ENCODE data around the gene DUSP15.

Gene DUSP15

GRCh38 chr20:31890646-31891045, 20.3 kb upstream of the DUSP15 start:
- DNase-seq: no peak

- DNase-seq: no peak
These were observed 13.5 kb upstream of the DUSP15 start for GRCh38 chr20:31883829-31884228.

GRCh38 chr20:31881945-31882344, 11.6 kb upstream of the DUSP15 start:
- DNase-seq: no peak

DNA sequence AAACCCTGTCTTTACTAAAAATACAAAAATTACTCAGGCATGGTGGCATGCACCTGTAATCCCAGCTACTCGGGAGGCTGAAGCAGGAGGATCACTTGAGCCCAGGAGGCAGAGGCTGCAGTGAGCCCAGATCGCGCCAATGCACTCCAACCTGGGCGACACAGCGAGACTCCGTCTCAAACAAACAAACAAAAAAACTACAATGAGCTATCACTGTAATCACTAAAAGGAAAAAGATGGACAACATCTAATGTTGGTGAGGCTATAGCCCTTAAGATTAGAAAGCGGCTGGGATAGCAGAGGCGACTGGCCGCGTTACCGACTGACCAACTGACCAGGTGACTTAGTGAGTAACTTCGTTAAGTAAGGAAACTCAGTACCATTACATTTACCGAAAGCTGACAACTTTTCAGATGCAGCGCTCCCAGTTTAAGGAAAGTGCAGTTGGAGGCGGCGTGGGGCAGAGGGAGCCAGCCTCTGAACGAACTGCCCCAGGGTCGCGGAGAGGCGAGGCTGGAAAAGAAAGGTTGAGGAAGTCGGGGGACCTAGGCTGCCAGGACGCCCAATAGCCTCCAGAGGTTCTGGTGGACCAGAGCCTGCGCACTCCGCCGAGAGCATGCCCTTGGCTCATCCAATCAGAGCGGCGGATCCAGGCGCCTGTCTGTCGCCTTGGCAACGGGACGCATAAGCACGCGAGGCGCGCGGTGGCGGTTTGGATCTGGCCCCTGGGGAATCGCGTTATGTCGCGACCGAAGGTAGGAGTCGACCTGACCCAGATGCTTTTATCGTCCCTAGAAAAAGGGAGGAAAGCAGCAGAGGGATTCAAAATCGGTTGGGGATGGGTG, 9.0 kb upstream of the DUSP15 start:
- peak; percentile 72 for DNase-seq

DNA sequence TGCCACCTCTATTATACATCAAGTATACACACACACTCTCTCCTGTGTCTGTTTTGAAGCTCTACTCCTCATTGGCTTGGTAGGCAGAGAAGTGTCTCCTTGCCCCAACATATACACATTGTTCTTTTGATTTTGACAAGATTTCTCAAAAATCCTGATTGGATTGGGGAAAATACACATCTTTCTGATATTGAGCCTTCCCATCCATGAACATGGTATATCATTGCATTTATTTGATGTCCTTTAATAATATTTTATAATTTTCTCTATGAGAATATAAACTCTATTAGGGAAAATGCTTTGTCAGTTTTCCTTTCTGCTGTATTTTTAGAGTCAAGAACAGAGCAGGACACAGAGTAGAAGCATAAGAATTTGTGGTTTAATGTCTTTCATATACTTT, 7.4 kb upstream of the DUSP15 start:
- no peak for DNase-seq

- no peak for DNase-seq
These were observed 5.3 kb upstream of the DUSP15 start for GRCh38 chr20:31875671-31876070.

- DNase-seq: no peak
These were observed 2.1 kb upstream of the DUSP15 start for GRCh38 chr20:31872406-31872805.

GRCh38 chr20:31871618-31871954, 1.3 kb upstream of the DUSP15 start:
- DNase-seq: no peak

DNA sequence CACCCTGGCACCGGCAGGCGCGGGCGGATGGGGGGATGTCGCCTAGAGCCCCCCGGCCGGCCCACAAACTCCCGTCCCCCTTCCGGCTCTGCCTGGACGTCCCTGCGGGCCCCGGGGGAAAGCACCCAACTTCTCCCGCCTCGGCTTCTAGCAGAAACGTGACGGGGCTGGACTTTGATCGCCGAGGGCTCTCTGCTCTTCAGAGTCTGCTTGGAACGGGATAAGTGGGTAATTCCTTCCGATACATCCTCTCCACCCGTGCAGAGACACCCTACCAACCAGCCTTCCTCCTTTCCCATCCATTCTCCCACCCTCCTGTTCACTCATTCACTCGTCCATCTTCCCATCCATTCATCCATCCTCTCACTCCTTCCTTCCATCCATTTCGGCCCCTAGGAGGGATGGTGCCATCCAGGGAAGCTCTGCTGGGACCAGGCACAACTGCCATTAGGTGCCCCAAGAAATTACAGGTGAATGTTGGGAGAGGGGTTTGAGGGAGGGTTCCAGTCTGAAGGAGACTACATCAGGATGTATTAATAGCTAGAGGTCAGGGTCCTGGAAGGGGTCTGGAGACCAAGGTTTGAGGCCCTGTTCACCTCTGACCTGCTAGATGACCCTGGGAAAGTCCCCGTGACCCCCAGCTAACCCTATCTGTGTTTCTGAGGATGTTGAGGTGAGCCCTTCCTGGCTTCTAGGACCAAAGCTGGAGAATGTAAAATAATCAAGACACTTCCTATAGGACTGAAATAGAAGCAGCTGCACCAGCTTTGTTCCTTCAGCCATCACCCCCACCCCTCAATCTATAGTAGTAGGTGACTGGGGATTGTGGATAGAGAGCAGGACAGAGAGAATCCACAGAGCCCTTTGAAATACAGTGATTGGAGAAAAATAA, 645 bp upstream of the DUSP15 start:
- no peak for DNase-seq

DNA sequence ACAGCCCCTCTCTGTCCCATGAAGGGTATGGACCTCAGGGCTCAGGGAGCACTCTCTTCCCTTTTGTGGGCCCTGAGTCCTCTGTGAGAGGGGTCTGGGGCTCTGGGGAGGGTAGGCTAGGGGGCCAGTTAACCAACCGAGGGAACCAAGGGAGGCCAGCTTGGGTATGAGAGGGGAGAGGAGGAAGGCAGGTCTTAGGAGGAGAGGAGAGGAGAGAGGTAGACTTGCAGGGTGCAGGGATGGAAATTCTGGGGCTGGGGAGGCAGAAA, 720 bp downstream of the DUSP15 start:
- DNase-seq: no peak

- DNase-seq: no peak
These were observed 1.3 kb downstream of the DUSP15 start for GRCh38 chr20:31868853-31869672.

DNA sequence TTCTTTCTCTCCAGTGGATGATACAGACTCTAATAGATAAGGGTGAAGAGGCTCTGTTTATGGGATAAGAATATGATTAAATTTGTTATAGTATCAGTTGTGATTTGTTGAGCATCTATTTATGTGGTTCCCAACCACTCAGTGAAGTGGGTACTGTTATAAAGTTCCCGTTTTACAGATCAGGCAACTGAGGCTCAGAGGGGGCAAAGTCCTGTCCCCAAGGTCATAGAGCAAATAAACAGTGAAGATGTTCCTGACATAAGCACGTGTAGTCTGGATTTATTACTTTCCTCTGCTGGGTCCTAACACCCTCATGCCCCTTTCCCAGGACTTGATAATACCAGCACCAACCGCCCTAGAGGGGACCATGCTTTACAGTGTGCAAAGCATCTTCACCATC, 4.1 kb downstream of the DUSP15 start:
- no peak for DNase-seq

DNA sequence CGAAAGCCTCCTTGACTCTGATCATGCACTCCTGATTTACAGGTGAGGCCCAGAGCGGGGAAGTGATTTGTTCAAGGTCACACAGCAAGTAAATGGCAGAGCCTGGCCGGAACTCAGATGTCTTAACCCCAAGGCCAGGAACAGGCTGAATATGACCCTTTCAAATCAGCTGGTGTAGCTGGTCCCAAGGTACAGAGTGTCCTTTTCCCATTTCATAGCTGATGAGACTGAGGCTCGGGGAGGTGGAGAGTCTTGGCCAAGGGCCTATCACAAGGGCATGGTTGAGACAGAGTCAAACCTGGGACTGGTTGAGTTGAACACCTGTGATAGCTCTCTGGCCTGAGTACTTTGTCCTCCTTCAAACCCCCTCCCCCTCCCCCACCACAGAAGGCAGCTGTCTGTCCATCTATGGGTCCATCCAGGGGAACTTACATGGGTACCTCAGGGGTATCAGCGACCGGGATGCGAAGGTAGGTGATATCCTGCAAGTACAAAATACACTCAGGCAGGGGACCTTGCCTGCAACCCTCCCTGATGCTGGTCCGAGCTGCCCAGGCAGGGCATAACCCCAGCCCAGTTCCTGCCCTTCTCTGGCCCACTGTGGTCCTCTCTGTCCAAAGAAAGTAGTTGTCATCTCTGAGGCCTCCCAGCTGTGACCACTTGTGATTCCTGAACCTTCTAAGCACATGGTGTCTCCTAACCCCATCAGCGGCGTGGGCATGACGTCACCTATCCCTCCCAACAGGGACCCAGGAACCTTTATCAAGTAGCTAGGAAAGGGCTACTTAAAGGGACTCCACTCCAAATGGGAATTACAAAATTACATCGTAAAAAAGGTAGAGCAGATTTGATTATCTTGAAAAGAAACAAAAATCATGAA, 5.6 kb downstream of the DUSP15 start:
- DNase-seq: no peak

DNA sequence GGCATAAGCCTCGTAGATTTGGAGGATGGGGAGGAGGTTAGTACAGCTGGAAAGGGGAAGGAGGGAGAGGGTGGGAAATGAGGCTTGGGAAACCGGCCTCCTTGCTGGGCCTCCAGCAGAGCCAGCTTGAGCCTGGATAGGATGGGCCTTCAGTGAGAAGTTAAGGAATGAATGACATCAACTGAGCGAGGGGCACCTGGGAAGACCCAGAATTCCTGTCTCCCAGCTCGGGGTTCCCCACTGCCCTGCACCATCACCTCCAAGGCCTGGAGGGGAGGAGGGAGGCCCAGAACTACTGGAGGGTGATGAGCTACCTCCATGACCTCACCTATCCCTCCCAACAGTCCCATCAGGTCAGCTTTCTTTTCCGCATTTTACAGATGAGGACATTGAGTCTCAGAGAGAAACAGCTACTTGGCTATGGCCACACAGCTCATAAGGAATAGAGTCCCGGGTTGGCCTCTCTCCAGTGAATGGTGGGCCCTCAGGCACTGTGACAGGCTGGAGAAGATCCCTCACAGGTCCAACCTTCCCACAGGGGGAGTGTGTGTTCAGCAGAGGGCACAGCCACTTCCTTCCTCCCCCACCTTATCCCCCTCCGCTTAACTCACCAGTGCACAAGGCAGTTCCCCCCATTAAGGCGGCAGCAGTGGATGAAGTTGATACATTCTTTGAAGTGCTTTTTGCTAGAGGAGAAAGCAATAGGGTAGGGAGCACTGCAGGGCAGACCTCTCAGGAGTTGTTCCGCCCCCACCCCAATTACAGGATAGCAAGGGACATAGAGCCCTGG, 6.8 kb downstream of the DUSP15 start:
- DNase-seq: no peak

DNA sequence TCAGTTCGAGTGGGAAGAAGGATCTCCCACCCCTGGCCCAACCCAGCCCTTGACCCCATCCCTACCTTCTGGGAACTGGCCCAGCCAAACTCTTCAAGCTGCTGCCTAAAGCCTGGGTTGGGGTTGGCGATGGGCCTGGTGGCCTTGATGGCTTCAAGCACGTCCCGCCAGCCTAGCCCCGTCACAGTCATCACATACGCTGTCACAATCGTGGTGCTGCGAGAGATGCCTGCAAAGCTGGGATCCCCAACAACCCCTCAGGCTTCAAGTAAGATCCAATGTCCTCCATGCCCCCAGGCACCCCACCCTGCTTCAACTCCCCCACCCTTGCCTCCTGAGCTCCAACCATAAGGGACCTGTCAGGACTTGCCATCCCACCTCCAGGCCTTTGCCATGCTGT, 7.8 kb downstream of the DUSP15 start:
- DNase-seq: no peak

- DNase-seq: no peak
These were observed 8.2 kb downstream of the DUSP15 start for GRCh38 chr20:31862157-31862470.

GRCh38 chr20:31861385-31862156, 8.8 kb downstream of the DUSP15 start:
- peak; percentile 68 for DNase-seq

- DNase-seq: no peak
These were observed 9.3 kb downstream of the DUSP15 start for GRCh38 chr20:31861135-31861384.

- DNase-seq: no peak
These were observed 9.8 kb downstream of the DUSP15 start for GRCh38 chr20:31860390-31861134.

GRCh38 chr20:31859998-31860380, 10.3 kb downstream of the DUSP15 start:
- DNase-seq: no peak
